Middle frontal gyrus (tissue), 1 donor: ENCODE results near the gene ATXN7.

ENCODE experiments used
- DNase-seq: peaks from one replicate; pipeline ENCODE4 v3.0.0-alpha.2; 2015; ENCODE audit warnings: low spot score; ENCODE audit errors: extremely low spot score

The ATXN7 gene

GRCh38 chr3:63981980-63982379 is 118.3 kb downstream of the ATXN7 start:
- DNase-seq = no peak

DNA sequence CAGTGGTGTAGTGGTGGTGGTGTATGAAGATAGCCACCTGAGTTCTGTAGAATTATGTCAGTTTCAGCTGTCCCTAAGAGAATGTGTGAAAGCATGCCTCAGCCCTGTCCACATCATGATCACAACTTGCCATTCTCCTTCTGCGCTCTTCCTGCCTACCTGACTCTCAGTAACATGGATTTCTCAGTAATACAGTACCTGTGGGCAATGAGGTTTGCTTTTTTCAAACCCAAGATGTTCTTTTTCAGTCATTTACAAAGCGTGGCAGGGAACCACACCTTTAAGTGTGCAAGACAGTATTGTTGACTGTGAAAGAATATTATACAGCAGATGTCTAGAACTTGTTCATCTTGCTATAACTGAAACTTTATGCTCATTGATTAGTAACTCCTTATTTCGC is 120.7 kb downstream of the ATXN7 start:
- DNase-seq = no peak

DNA sequence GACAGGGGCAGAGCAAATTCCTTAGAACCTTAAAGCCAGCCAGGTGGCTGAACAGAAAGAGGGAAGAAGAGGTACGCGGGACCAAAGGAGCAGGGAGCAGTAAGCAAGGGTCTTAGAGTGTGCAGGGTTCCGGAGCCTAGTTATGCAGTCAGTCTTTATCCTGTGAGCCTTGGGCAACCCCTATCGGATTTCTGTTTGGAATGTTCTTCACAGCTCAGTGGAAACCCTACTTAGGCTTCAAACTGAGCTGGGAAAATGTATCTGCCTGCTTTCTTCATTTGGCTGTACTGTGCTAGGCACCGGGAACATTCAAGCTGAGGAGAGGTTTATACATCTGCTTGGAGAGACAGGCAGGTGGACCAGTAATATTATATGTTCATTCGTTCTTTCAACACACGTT is 122.5 kb downstream of the ATXN7 start:
- DNase-seq = no peak

DNA sequence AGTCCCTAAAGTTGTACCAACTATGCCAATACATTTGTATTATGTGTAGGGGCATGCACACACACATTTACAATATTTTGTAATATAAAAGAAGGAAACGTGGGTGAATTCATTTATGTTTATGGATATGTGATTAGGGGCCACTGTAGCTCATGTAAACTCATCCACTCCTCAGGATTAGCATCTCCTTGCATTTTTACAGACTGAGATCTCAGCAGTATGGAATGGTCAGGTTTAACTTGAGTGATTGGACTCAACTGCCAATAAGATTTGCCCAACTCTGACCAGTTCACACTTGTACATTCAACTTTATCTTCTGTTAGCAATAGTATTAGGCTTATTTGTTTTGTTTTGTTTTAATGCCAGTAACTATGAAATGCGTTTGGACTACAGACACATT is 123.2 kb downstream of the ATXN7 start:
- DNase-seq = no peak

DNA sequence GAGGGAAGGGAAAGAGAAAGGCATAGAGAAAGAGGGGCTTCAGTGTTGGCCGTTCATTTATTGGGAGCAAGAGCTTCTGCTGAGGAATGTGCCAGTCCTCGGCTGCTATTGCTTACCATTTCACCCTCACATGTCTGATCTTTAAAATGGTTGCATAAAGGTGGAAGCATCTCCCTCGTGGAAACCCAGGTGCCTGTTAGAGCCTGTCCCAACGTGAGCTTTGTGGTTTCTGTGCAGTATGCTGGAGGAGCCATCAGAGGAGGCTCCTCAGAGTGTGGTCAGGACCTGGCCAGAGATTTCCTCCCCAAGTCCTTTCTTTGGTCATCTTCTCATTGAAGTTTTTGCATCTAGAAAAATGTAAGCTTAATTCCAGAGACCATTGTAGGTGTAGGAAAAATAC is 125.3 kb downstream of the ATXN7 start:
- no peak for DNase-seq

DNA sequence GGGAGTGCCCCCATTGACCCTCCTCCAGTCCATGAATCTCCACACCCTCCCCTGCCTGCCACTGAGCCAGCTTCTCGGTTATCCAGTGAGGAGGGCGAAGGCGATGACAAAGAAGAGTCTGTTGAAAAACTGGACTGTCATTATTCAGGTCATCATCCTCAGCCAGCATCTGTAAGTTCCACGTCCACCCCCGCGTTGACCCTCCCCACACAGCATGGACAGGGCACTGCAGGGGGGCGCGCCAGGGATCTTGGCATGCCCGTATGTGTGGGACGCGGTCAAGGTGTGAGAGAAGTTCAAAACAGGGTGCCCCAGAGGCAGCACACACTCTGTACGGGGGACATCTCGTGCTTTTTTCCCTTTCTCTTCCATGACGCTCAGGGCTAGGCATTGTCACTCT is 126.5 kb downstream of the ATXN7 start:
- DNase-seq = no peak

GRCh38 chr3:63990733-63991132 is 127.1 kb downstream of the ATXN7 start:
- DNase-seq = no peak

DNA sequence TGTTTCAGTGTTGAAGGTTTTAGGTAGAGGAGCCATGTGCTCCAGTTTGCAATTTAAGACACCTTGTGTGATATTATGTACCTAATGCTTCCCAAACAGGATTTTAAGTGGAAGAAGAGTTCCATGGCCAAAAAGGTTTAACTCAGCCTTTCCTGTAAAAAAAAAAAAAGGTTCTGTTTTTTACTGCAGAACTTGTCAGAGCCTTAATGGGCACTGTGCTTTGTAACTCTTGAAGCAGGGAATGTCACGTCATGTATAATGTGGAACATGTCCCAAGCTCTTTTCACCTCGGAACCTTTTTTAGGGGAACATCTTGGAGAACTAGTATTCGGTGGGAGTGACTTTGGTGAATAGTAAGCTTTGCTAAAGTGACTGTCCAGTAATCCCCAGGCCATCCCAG is 128.0 kb downstream of the ATXN7 start:
- DNase-seq = no peak

DNA sequence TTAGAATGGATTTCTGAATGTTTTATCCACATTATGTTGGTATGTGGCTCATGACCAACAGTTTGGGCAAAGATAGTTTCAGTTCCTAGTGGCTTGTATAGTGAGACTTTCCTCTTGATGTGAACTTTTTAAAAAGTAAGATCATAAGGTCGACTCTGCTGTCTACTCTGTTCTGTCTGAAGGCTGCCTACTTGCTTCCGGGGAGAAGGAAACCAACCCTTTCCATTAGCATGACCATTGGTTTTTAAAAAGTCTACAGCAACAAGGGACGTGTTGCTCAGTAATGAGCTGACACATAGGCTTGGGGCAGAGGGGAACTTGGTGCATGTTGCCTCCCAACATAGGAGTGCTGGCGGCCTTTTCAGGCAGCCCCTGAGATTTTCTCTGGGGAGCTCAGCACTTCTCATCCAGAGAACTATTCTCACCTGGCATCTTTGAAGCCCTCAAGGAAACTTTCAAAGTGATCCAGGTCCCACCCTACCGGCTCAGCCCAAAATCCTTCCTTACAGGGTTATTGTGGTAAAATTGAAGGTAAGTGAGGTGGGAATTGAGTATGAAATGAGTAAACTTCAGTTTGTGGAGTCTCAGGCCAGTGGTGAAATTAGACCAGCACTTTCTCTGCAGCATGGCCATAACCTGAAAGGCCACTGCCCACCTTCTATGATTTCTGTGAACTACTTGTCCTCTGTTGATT is 129.0 kb downstream of the ATXN7 start:
- DNase-seq = no peak

GRCh38 chr3:63993653-63994079 is 130.0 kb downstream of the ATXN7 start:
- peak; percentile 74 for DNase-seq

GRCh38 chr3:63995086-63995485 is 131.4 kb downstream of the ATXN7 start:
- DNase-seq = no peak

DNA sequence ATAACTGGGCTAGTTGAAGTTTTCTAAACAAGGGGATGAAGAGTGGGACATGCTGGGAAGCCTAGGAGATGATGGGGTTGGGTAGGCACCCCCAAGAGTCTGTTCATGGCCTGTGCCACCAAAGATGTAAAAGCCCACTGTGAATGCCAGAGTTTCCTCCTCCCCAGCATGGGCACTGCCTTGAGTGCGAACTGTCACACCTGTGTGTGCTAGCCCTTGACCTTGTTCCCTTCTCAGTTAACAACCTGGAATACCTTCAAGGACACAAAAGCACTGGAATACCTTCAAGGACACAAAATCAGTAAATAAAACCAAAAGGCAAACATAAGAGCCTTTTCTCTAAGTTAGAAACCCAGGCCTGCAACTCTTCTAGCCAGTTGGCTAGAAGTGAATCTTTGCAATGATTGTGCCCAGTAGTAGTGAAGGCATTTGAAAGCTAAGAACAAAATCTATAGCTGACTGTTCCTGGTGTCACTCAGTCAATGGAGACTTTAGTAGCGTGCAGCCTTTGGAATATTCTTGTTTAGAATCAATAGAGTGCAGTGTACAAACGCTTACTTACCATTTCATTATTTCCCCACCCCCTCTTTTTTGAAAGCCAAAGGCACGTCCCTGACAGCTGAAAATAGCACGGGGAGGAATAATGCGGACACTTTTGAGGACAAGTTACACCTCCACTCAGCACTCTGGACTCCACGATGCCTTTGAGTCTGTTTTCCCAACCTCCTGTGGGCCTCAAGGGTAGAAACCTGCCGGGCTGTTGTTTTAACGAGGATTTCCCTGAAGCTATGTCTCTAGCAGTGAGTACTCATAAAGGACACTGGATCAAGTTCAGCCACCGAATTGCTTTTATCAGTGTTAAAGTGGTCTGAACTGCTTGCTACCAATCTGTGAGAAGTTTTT is 135.4 kb downstream of the ATXN7 start:
- DNase-seq = no peak

GRCh38 chr3:64000453-64001055 is 136.9 kb downstream of the ATXN7 start:
- no peak for DNase-seq

- DNase-seq = no peak
These were observed 138.6 kb downstream of the ATXN7 start for GRCh38 chr3:64002233-64002632.

DNA sequence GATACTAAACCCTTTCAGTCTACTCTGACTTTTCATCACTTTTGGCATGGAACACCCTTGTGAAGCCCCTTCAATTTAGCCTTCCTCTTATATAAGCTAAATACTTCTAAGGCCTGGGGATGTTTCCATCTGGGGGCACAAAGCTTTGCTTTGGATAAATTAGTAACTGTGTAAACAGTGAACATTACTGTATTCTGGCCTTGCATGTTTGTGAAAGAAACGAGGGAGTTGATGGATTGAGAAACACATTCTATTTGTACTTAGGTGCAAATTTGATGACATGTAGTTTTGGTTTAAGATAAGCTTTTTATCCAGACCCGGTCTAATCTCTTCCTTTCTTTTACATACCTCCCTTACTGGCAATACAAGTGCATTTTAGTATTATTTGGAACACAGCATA is 139.9 kb downstream of the ATXN7 start:
- no peak for DNase-seq

DNA sequence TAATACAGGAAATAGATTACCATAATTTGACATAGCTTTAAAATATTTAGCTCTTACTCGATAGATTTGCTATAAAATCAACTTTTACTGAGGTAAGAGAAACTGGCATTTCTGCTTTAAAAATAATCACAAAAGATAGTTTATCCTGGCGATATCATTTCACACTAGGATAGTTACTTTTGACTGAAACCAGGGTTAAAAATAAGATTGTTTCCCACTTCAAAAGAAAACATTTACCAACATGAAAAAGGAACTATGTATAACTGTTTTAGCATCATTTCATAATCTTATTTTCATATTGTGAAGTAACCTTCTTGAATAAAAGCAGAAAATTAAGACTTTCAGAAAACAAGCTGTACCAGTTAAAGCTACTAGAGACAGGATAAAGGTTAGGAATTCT is 144.3 kb downstream of the ATXN7 start:
- DNase-seq = no peak

DNA sequence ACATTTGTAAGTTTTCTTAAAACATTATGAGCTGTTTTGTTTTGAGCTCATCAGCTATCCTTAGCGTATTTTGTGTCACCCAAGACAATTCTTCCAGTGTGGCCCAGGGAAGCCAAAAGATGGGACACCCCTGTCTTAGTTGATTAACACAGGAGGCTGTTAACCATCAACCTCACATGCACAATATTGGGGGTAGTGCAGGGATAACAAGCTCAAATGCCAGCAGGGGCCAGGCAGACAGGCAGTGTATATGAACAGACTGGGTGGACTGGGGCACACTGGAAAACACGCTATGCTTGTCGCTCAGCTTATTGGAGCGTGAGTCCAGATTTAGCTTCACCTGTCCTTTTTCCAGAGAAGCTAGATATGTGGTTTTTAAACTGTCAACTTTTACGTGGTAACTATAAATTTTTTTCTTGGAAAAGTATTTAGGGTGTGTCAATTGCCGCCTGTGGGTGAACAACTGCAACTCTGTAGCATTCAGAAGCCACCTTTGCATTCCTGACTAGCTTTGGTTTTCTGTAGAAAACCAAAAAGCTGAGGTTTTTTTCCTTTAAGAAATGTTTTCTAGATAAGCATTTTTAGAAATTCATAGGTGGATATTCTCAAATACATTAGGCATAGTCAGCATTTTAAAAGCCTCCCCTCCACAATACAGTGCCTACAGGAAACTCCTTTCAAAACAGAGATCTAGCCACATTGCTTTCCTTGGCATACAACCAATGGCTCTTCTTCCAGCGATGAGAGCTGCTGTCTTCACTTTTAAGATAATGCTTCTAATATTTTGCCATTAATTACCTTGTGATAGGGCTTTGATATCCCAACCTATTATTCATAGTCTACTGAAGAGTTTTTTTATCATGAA is 145.1 kb downstream of the ATXN7 start:
- no peak for DNase-seq

- DNase-seq = no peak
These were observed 145.9 kb downstream of the ATXN7 start for GRCh38 chr3:64009528-64009927.

GRCh38 chr3:64010199-64010598 is 146.5 kb downstream of the ATXN7 start:
- DNase-seq = no peak

DNA sequence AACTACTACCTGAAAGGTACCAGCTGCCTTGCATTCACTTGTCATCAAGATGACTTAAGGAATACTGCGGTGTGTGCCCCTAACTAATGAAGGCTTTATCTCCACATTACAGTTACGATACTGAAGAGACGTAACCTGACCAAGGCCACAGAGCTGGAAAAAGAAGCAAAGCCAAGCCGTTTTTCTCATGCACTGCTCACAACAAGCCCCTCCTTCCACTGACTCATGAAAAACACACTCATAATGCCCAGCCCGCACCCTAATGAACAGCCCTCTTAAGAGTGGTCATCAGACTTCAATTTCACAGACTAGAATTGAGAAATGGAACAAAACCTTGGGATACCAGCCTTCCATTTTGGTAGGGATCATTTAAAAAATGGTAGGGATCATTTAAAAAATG is 148.0 kb downstream of the ATXN7 start:
- no peak for DNase-seq

DNA sequence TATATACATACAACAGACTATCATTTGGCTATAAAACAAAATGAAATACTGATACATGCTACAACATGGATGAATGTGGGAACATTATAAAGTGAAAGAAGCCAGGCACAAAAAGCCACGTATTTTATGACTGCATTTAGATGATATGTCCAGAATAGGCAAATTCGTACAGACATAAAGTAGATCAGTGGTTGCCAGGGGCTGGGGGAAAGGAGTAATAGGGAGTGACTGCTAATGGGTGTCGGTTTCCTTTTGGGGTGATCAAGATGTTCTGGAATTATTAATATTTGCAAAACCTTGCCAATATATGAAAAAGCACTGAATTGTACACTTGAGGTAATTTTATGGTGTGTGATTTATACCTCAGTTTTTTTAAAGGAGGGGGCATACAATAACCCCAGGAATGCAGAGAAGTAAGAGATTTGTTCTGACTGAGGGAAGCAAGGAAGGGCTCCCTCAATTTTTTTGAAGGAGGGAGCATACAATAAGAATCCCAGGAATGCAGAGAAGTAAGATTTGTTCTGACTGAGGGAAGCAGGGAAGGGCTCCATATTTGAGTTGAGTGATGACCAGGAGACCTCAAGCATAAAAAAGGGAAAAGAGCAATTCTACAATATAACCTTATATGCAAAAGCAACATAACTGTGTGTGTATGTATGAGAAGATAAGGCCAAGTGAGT is 153.4 kb downstream of the ATXN7 start:
- no peak for DNase-seq
